Measurements from ENCODE around the gene PAX6. TPM values are rescaled to one million over a fixed set of nuclear protein-coding genes. Genes with fewer than 3 reads are reported as not detected.

The PAX6 gene
- total and polyA plus RNA-seq, 9 of the 15 experiments (the other 6 are each of a cell fraction or from before 2014, with no cell fraction given), result 1.5 to 10.9 (median 5.3) TPM

DNA sequence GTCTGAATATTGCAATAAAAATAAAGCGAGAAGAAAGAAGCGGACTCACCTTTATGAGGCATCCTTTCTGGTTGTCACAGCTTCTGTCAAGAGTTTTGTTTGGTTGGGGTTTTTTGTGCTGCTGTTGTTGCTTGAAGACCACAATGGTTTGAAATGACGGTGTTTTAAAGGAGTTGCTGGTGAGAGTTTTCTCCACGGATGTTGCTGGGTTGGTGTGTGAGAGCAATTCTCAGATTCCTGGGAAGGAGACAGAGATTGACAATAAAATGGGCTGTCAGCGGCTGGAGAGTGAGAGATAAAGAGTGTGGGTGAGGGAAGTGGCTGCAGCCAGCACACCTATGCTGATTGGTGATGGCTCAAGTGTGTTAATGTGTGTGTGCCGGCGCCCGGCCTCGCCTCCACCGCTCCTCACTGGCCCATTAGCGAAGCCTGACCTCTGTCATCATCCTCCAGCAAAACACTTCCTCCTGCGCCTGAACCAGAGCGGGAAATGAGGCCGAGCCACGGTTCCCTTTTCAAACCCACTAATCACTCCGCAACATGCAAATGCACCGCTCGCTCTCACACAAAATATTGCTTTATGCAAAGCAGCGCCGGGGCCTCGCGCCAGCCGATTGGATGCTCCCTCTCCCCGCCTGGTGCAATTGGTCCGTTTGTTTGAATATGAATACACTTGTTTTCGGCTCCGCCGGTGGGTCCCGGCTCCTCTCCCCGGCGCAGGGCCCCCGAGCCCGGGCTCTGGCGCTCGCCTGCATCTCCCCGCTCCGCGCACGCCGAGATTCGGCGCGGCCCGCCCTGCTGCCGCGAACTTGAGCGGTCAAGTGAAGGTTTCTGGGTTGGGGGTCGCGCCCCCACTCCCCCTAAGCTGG is at the start of gene PAX6 (continued):
- TF ChIP-seq, protein P1, sequence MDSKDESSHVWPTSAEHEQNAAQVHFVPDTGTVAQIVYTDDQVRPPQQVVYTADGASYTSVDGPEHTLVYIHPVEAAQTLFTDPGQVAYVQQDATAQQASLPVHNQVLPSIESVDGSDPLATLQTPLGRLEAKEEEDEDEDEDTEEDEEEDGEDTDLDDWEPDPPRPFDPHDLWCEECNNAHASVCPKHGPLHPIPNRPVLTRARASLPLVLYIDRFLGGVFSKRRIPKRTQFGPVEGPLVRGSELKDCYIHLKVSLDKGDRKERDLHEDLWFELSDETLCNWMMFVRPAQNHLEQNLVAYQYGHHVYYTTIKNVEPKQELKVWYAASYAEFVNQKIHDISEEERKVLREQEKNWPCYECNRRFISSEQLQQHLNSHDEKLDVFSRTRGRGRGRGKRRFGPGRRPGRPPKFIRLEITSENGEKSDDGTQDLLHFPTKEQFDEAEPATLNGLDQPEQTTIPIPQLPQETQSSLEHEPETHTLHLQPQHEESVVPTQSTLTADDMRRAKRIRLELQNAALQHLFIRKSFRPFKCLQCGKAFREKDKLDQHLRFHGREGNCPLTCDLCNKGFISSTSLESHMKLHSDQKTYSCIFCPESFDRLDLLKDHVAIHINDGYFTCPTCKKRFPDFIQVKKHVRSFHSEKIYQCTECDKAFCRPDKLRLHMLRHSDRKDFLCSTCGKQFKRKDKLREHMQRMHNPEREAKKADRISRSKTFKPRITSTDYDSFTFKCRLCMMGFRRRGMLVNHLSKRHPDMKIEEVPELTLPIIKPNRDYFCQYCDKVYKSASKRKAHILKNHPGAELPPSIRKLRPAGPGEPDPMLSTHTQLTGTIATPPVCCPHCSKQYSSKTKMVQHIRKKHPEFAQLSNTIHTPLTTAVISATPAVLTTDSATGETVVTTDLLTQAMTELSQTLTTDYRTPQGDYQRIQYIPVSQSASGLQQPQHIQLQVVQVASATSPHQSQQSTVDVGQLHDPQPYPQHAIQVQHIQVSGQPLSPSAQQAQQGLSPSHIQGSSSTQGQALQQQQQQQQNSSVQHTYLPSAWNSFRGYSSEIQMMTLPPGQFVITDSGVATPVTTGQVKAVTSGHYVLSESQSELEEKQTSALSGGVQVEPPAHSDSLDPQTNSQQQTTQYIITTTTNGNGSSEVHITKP (IDR thresholded peaks at IDR 0.05; ENCODE audit: partially characterized antibody), result no peak
- no peak for TF ChIP-seq ZNF445 (CRISPR knock-in tag; IDR thresholded peaks at IDR 0.05; ENCODE audit: low read depth)
- TF ChIP-seq, protein P2, sequence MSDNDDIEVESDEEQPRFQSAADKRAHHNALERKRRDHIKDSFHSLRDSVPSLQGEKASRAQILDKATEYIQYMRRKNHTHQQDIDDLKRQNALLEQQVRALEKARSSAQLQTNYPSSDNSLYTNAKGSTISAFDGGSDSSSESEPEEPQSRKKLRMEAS (CRISPR knock-in tag; IDR thresholded peaks at IDR 0.05), result peak; percentile 74
- TF ChIP-seq PRPF4 (IDR thresholded peaks at IDR 0.05; ENCODE audit: insufficient read depth, low read depth, low read length, poor library complexity, severe bottlenecking), result no peak
- TF ChIP-seq ZNF232 (CRISPR knock-in tag; IDR thresholded peaks at IDR 0.05), result no peak
- no peak for TF ChIP-seq PHF21A (IDR thresholded peaks at IDR 0.05; ENCODE audit: borderline replicate concordance, low read depth)
- no peak for TF ChIP-seq NFIX (CRISPR knock-in tag; IDR thresholded peaks at IDR 0.05; ENCODE audit: low read depth)
- TF ChIP-seq ZBED1 (IDR thresholded peaks at IDR 0.05), result no peak
- no peak for TF ChIP-seq SMAD3 (CRISPR knock-in tag; conservative IDR thresholded peaks at IDR 0.05)
- no peak for TF ChIP-seq KDM2B (CRISPR knock-in tag; IDR thresholded peaks at IDR 0.05)
- TF ChIP-seq ZFP30 (CRISPR knock-in tag; IDR thresholded peaks at IDR 0.05; ENCODE audit: borderline replicate concordance), result no peak
- TF ChIP-seq ZNF77 (CRISPR knock-in tag; IDR thresholded peaks at IDR 0.05), result no peak
- no peak for TF ChIP-seq MLLT1 (IDR thresholded peaks at IDR 0.05)
- TF ChIP-seq FOXJ2 (tag; IDR thresholded peaks at IDR 0.05), result no peak
- TF ChIP-seq GABPB1 (CRISPR knock-in tag; IDR thresholded peaks at IDR 0.05), result peak; percentile 88
- no peak for TF ChIP-seq ZNF121 (CRISPR knock-in tag; conservative IDR thresholded peaks at IDR 0.05)
- no peak for TF ChIP-seq GTF2A2 (tag; IDR thresholded peaks at IDR 0.05)
- TF ChIP-seq E2F4 (CRISPR knock-in tag; IDR thresholded peaks at IDR 0.05; ENCODE audit: low read depth), result peak; percentile 96
- TF ChIP-seq TARDBP (IDR thresholded peaks at IDR 0.05), result 0 out of 2 replicates have a peak, but pooled peaks have one; percentile 41
- TF ChIP-seq NFE2 (IDR thresholded peaks at IDR 0.05; ENCODE audit: low read depth), result no peak

Data from K562 (cell line).